ENCODE data around the gene GSX1.

DNA sequence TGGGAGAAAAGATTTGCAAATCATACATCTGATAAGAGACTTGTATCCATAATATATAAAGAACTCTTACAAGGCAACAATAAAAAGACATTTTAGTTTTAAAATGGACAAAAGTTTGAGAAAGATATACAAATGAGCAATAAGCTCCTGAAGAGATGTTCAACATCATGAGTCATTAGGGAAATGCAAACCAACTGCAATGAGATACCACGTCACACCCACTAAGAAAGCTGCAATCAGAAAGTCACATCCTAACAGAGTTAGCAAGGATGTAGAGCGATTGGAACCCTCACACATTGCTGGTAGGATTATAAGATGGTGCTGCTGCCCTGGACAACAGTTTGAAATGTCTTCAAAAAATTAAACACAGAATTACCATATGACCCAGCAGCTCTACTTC, 50.3 kb downstream of the GSX1 start:
- TF ChIP-seq, protein P1, sequence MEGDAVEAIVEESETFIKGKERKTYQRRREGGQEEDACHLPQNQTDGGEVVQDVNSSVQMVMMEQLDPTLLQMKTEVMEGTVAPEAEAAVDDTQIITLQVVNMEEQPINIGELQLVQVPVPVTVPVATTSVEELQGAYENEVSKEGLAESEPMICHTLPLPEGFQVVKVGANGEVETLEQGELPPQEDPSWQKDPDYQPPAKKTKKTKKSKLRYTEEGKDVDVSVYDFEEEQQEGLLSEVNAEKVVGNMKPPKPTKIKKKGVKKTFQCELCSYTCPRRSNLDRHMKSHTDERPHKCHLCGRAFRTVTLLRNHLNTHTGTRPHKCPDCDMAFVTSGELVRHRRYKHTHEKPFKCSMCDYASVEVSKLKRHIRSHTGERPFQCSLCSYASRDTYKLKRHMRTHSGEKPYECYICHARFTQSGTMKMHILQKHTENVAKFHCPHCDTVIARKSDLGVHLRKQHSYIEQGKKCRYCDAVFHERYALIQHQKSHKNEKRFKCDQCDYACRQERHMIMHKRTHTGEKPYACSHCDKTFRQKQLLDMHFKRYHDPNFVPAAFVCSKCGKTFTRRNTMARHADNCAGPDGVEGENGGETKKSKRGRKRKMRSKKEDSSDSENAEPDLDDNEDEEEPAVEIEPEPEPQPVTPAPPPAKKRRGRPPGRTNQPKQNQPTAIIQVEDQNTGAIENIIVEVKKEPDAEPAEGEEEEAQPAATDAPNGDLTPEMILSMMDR (tag by site-specific recombination; IDR thresholded peaks at IDR 0.05): no peak
- TF ChIP-seq ZNF274 (IDR thresholded peaks at IDR 0.05; ENCODE audit: low read length) (no peak), ZNF274 (tag by site-specific recombination; IDR thresholded peaks at IDR 0.05; ENCODE audit: borderline replicate concordance) (no peak), ZNF214 (tag by site-specific recombination; IDR thresholded peaks at IDR 0.05; ENCODE audit: borderline replicate concordance) (no peak), ELK4 (IDR thresholded peaks at IDR 0.05; ENCODE audit: borderline replicate concordance, low read depth, low read length) (no peak), ZNF280D (tag by site-specific recombination; IDR thresholded peaks at IDR 0.05) (no peak), ZNF416 (tag by site-specific recombination; IDR thresholded peaks at IDR 0.05) (no peak), RBAK (tag by site-specific recombination; IDR thresholded peaks at IDR 0.05) (no peak)
- TF ChIP-seq, protein P2, sequence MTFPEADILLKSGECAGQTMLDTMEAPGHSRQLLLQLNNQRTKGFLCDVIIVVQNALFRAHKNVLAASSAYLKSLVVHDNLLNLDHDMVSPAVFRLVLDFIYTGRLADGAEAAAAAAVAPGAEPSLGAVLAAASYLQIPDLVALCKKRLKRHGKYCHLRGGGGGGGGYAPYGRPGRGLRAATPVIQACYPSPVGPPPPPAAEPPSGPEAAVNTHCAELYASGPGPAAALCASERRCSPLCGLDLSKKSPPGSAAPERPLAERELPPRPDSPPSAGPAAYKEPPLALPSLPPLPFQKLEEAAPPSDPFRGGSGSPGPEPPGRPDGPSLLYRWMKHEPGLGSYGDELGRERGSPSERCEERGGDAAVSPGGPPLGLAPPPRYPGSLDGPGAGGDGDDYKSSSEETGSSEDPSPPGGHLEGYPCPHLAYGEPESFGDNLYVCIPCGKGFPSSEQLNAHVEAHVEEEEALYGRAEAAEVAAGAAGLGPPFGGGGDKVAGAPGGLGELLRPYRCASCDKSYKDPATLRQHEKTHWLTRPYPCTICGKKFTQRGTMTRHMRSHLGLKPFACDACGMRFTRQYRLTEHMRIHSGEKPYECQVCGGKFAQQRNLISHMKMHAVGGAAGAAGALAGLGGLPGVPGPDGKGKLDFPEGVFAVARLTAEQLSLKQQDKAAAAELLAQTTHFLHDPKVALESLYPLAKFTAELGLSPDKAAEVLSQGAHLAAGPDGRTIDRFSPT (tag by site-specific recombination; IDR thresholded peaks at IDR 0.05): no peak
